Measurements from ENCODE around the gene FGD6. TPM values are rescaled to one million over a fixed set of nuclear protein-coding genes. Genes with fewer than 3 reads are reported as not detected.

The FGD6 gene
- total and polyA plus RNA-seq, 4 donors = 2.4 to 26.4 (median 9.0) TPM

- H3K27me3 ChIP-seq (ENCODE audit: control insufficient read depth in 3 of 3, insufficient read depth in 3 of 3, low read length in 2 of 3) = no peaks in the 10 kb centered on the region
- peaks cover 0 to 25% (median 8%) of the 10 kb centered on the region in 5 donors for H3K4me1 ChIP-seq (ENCODE audit: control insufficient read depth in 5 of 5, insufficient read depth in 5 of 5, low read length in 5 of 5)
- no peak overlapping the region for H3K4me3 ChIP-seq
- ATAC-seq (ENCODE audit: insufficient read depth, low FRiP score) = no peak
- no peak for DNase-seq
- H3K36me3 ChIP-seq (ENCODE audit: control insufficient read depth in 4 of 4, insufficient read depth in 4 of 4, low read length in 4 of 4) = peaks cover 0 to 4% (median under 1%) of the 10 kb centered on the region in 4 donors
- 89 to 92% methylated on average over 1 of the region's 1 CpG for WGBS, 2 donors
- no peak for TF ChIP-seq CTCF (IDR thresholded peaks at IDR 0.05; ENCODE audit: control extremely low read depth, extremely low read depth)
- H3K9ac ChIP-seq (ENCODE audit: insufficient read depth in 1 of 2, low read length in 2 of 2) = no peak overlapping the region
- H3K27ac ChIP-seq (ENCODE audit: low read depth in 1 of 2, low read length in 1 of 2) = no peak overlapping the region
- no peaks in the 10 kb centered on the region for H3K9me3 ChIP-seq (ENCODE audit: control insufficient read depth in 4 of 4, insufficient read depth in 3 of 4, low read length in 3 of 4)
Observed at GRCh38 chr12:95146769-95147168, 70.5 kb downstream of the FGD6 start.

GRCh38 chr12:95143621-95144205, 73.6 kb downstream of the FGD6 start:
- no peaks in the 10 kb centered on the region for H3K36me3 ChIP-seq (ENCODE audit: control insufficient read depth in 4 of 4, insufficient read depth in 4 of 4, low read length in 4 of 4)
- 42 to 53% methylated on average over 3 of the region's 3 CpGs for WGBS, 2 donors
- ATAC-seq (ENCODE audit: insufficient read depth, low FRiP score) = no peak
- peak; percentile 83 to 97 (median 96) for DNase-seq
- peak overlapping the region in 1 of 2 donors; percentile 39 for H3K27ac ChIP-seq (ENCODE audit: low read depth in 1 of 2, low read length in 1 of 2)
- H3K9me3 ChIP-seq (ENCODE audit: control insufficient read depth in 4 of 4, insufficient read depth in 3 of 4, low read length in 3 of 4) = no peaks in the 10 kb centered on the region
- TF ChIP-seq CTCF (IDR thresholded peaks at IDR 0.05; ENCODE audit: control extremely low read depth, extremely low read depth) = no peak
- H3K4me3 ChIP-seq = no peak overlapping the region
- no peaks in the 10 kb centered on the region for H3K27me3 ChIP-seq (ENCODE audit: control insufficient read depth in 3 of 3, insufficient read depth in 3 of 3, low read length in 2 of 3)
- H3K4me1 ChIP-seq (ENCODE audit: control insufficient read depth in 5 of 5, insufficient read depth in 5 of 5, low read length in 5 of 5) = peaks cover 0 to 25% (median 8%) of the 10 kb centered on the region in 5 donors
- no peak overlapping the region for H3K9ac ChIP-seq (ENCODE audit: insufficient read depth in 1 of 2, low read length in 2 of 2)

- Histone ChIP-seq H3K4me3 (no peak overlapping the region), H3K27me3 (ENCODE audit: control insufficient read depth in 3 of 3, insufficient read depth in 3 of 3, low read length in 2 of 3) (no peaks in the 10 kb centered on the region), H3K27ac (ENCODE audit: low read depth in 1 of 2, low read length in 1 of 2) (peak overlapping the region in 1 of 2 donors; percentile 40), H3K9me3 (ENCODE audit: control insufficient read depth in 4 of 4, insufficient read depth in 3 of 4, low read length in 3 of 4) (no peaks in the 10 kb centered on the region), H3K36me3 (ENCODE audit: control insufficient read depth in 4 of 4, insufficient read depth in 4 of 4, low read length in 4 of 4) (peaks cover 0 to 2% (median under 1%) of the 10 kb centered on the region in 4 donors), H3K4me1 (ENCODE audit: control insufficient read depth in 5 of 5, insufficient read depth in 5 of 5, low read length in 5 of 5) (peaks cover 0 to 25% (median 8%) of the 10 kb centered on the region in 5 donors), H3K9ac (ENCODE audit: insufficient read depth in 1 of 2, low read length in 2 of 2) (no peak overlapping the region)
- TF ChIP-seq CTCF (IDR thresholded peaks at IDR 0.05; ENCODE audit: control extremely low read depth, extremely low read depth) = no peak
- DNase-seq = peak in 2 of 3 donors; percentile 39 to 58
- 55 to 83% methylated on average over 2 of the region's 2 CpGs for whole genome bisulfite sequencing, 2 donors
- ATAC-seq (ENCODE audit: insufficient read depth, low FRiP score) = no peak
Observed at GRCh38 chr12:95142431-95143151, 74.7 kb downstream of the FGD6 start.
